IMR-90 (cell line): ENCODE measurements around the gene KLHL29. TPM values are rescaled to one million over a fixed set of nuclear protein-coding genes. Genes with fewer than 3 reads are reported as not detected.

Experiments
- ATAC-seq: fragments of 200-7000 bp; cut with Tn5 transposase; 2 replicates; pipeline ENCODE4 v1.9.1; 2020; ENCODE audit warnings: low read depth, mild to moderate bottlenecking, moderate library complexity
- BruUV-seq: library from RNA; stranded (reverse); fragments of 400-500 nt; replicated peaks from 2 replicates; lab custom pipeline; 2021; lab: Mats Ljungman, UMichigan
- CTCF ChIA-PET: fragments of 300-600 bp; formaldehyde crosslinking; extraction: SDS; loops from one replicate; lab custom pipeline; 2021; ENCODE audit warnings: antibody characterized with exemption; lab: Yijun Ruan, JAX
- POLR2A ChIA-PET: fragments of 300-600 bp; sonication (Branson Sonifier 250); formaldehyde crosslinking; loops from one replicate; lab custom pipeline; 2022; ENCODE audit warnings: antibody characterized with exemption; ENCODE audit not compliant: unreplicated experiment; lab: Charles Lee
- DNase-seq: peaks from one replicate; pipeline ENCODE4 v3.0.0; 2013
- H2AFZ ChIP-seq: replicated peaks from 2 replicates; pipeline ENCODE3; 2013; ENCODE audit warnings: low read length, mild to moderate bottlenecking; ENCODE audit not compliant: poor library complexity
- H2AK5ac ChIP-seq: 2 replicates; pipeline ENCODE4 v1.6.1; 2013; ENCODE audit warnings: low read depth, low read length, inconsistent platforms
- H2AK9ac ChIP-seq: replicated peaks from 2 replicates; pipeline ENCODE3; 2013; ENCODE audit warnings: mild to moderate bottlenecking, low read depth, low read length, moderate library complexity; ENCODE audit not compliant: poor library complexity
- H2BK120ac ChIP-seq: 2 replicates; pipeline ENCODE4 v1.6.1; 2013; ENCODE audit warnings: low read depth, low read length, inconsistent platforms
- H2BK15ac ChIP-seq: 3 replicates; pipeline ENCODE4 v1.6.1; 2013; ENCODE audit warnings: low read depth, low read length, inconsistent platforms
- H2BK20ac ChIP-seq: 2 replicates; pipeline ENCODE4 v1.6.1; 2013; ENCODE audit warnings: low read depth, mild to moderate bottlenecking, inconsistent platforms, low read length, moderate library complexity
- H2BK5ac ChIP-seq: 2 replicates; pipeline ENCODE4 v1.6.1; 2013; ENCODE audit warnings: mild to moderate bottlenecking, low read depth, low read length, inconsistent platforms; ENCODE audit not compliant: poor library complexity, severe bottlenecking
- H3K14ac ChIP-seq: replicated peaks from 2 replicates; pipeline ENCODE4 v1.6.1; 2013; ENCODE audit warnings: low read depth, low read length, inconsistent platforms
- H3K18ac ChIP-seq: 2 replicates; pipeline ENCODE4 v1.6.1; 2013; ENCODE audit warnings: low read depth, low read length, control low read depth
- H3K23ac ChIP-seq: 2 replicates; pipeline ENCODE4 v1.6.1; 2013; ENCODE audit warnings: low read depth, low read length, inconsistent platforms
- H3K27ac ChIP-seq: 2 replicates; pipeline ENCODE4 v1.5.1; 2013; ENCODE audit warnings: mild to moderate bottlenecking, control low read depth, low read length; ENCODE audit not compliant: insufficient read depth
- H3K27me3 ChIP-seq: 2 replicates; pipeline ENCODE4 v1.6.1; 2013; ENCODE audit warnings: low read length; ENCODE audit not compliant: control insufficient read depth, insufficient read depth
- H3K36me3 ChIP-seq: 2 replicates; pipeline ENCODE4 v1.6.1; 2013; ENCODE audit warnings: low read length, mixed read lengths; ENCODE audit not compliant: control insufficient read depth, insufficient read depth
- H3K4ac ChIP-seq: 2 replicates; pipeline ENCODE4 v1.6.1; 2013; ENCODE audit warnings: low read depth, low read length, inconsistent platforms
- H3K4me1 ChIP-seq: 2 replicates; pipeline ENCODE4 v1.6.1; 2013; ENCODE audit warnings: low read length, mixed read lengths; ENCODE audit not compliant: control insufficient read depth, insufficient read depth
- H3K4me2 ChIP-seq: 2 replicates; pipeline ENCODE4 v1.6.1; 2013; ENCODE audit warnings: low read depth, mild to moderate bottlenecking, control low read depth, low read length, moderate library complexity
- H3K4me3 ChIP-seq: 2 replicates; pipeline ENCODE4 v1.5.1; 2013; ENCODE audit warnings: low read depth, mild to moderate bottlenecking, control low read depth, low read length, moderate library complexity; ENCODE audit not compliant: insufficient read depth
- H3K56ac ChIP-seq: 2 replicates; pipeline ENCODE4 v1.6.1; 2013; ENCODE audit warnings: low read length, inconsistent platforms; ENCODE audit not compliant: insufficient read depth; ENCODE audit errors: extremely low read depth
- H3K79me1 ChIP-seq, 2 experiments: 2 replicates each; pipeline ENCODE4 v1.6.1; 2013; ENCODE audit warnings: low read length in 2 of 2, inconsistent platforms in 1 of 2, low read depth in 1 of 2
- H3K9ac ChIP-seq: 2 replicates; pipeline ENCODE4 v1.6.1; 2013; ENCODE audit warnings: low read depth, low read length, control low read depth
- H3K9me1 ChIP-seq: 2 replicates; pipeline ENCODE4 v1.6.1; 2013; ENCODE audit warnings: low read length, inconsistent platforms; ENCODE audit not compliant: insufficient read depth
- H3K9me3 ChIP-seq: 2 replicates; pipeline ENCODE4 v1.6.1; 2013; ENCODE audit warnings: low read length; ENCODE audit not compliant: control insufficient read depth, insufficient read depth
- H4K20me1 ChIP-seq: 2 replicates; pipeline ENCODE4 v1.6.1; 2013; ENCODE audit warnings: low read length, inconsistent platforms; ENCODE audit not compliant: insufficient read depth
- H4K5ac ChIP-seq: 2 replicates; pipeline ENCODE4 v1.6.1; 2013; ENCODE audit warnings: mild to moderate bottlenecking, low read depth, low read length, control low read depth
- H4K8ac ChIP-seq, 2 experiments: 2 replicates each; pipeline ENCODE4 v1.6.1; 2013; ENCODE audit warnings: low read depth in 2 of 2, low read length in 2 of 2, control low read depth in 1 of 2, inconsistent platforms in 1 of 2
- H4K91ac ChIP-seq: 2 replicates; pipeline ENCODE4 v1.6.1; 2013; ENCODE audit warnings: low read depth, low read length, inconsistent platforms; ENCODE audit not compliant: insufficient read depth
- CHD1 ChIP-seq: IDR thresholded peaks from 2 replicates; pipeline ENCODE4 v1.6.1; 2012; ENCODE audit warnings: low read depth, low read length, improper control_type of control experiment
- FOS ChIP-seq: fragments of 150-350 bp; IDR thresholded peaks from 2 replicates; pipeline ENCODE4 v1.6.1; 2016; ENCODE audit warnings: low read depth, low read length
- MAFK ChIP-seq: IDR thresholded peaks from 2 replicates; pipeline ENCODE4 v1.6.1; 2012; ENCODE audit warnings: low read depth, low read length, improper control_type of control experiment
- MXI1 ChIP-seq: IDR thresholded peaks from 2 replicates; pipeline ENCODE4 v1.6.1; 2012; ENCODE audit warnings: low read depth, mild to moderate bottlenecking, low read length, moderate library complexity, borderline replicate concordance
- NFE2L2 ChIP-seq: fragments of 150-350 bp; IDR thresholded peaks from 2 replicates; pipeline ENCODE4 v1.6.1; 2016; ENCODE audit warnings: low read depth, mild to moderate bottlenecking, low read length
- POLR2A ChIP-seq: IDR thresholded peaks from 2 replicates; pipeline ENCODE4 v1.6.1; 2012; ENCODE audit warnings: mild to moderate bottlenecking, low read depth, low read length
- RAD21 ChIP-seq: IDR thresholded peaks from 2 replicates; pipeline ENCODE4 v1.6.1; 2012; ENCODE audit warnings: low read length, improper control_type of control experiment
- RCOR1 ChIP-seq: IDR thresholded peaks from 2 replicates; pipeline ENCODE4 v1.6.1; 2012; ENCODE audit warnings: mild to moderate bottlenecking, low read length, improper control_type of control experiment; ENCODE audit not compliant: insufficient replicate concordance
- RFX5 ChIP-seq: IDR thresholded peaks from 2 replicates; pipeline ENCODE4 v1.8.0; 2012; ENCODE audit warnings: low read depth, mild to moderate bottlenecking, low read length, moderate library complexity
- WGBS, 2 experiments: methylation state at CpG; one replicate each; pipeline versions ENCODE4 v1.1.5 to v1.1.7; 2013; ENCODE audit warnings: missing lambda C conversion rate in 2 of 2; ENCODE audit not compliant: insufficient read length in 1 of 2; ENCODE audit errors: extremely low coverage in 2 of 2; 5-methylcytosine and 5-hydroxymethylcytosine counted together
- dilution Hi-C: fragments of 300-500 bp; cut with HindIII; formaldehyde crosslinking; loops from one replicate; pipeline ENCODE4 v1.14.3; 2018; ENCODE audit warnings: low sequenced_read_pairs; ENCODE audit not compliant: unreplicated experiment
- in situ Hi-C: fragments of 300-500 bp; cut with MboI; formaldehyde crosslinking; loops from 3 replicates; pipeline ENCODE4 v1.14.3; 2019; ENCODE audit warnings: low sequenced_read_pairs, inconsistent platforms, mixed read lengths
- intact Hi-C: fragments of 100-400 bp; cut with micrococcal nuclease; formaldehyde crosslinking; loops from 2 replicates; pipeline ENCODE4 v1.10.0; 2022
- polyA plus RNA-seq, 3 experiments: library from polyadenylated mRNA; depleted of rRNA; stranded (reverse); fragments of >200 nt; gene quantifications; 2 replicates each; pipeline ENCODE4 v1.2.3, GENCODE V29; 2012; ENCODE audit warnings: low replicate concordance in 1 of 3
- total RNA-seq: library from RNA; depleted of rRNA; stranded (reverse); fragments of >200 nt; gene quantifications from 2 replicates; pipeline ENCODE4 v1.2.3, GENCODE V29; 2012
- TF ChIP-seq, protein P1 (sequence below): fragments of 150-350 bp; IDR thresholded peaks from 2 replicates; pipeline ENCODE4 v1.6.1; 2016; ENCODE audit warnings: low read depth, mild to moderate bottlenecking, low read length, moderate library complexity, borderline replicate concordance
- TF ChIP-seq, protein P2 (sequence below): conservative IDR thresholded peaks from 2 replicates; pipeline ENCODE4 v1.5.1; 2012; ENCODE audit warnings: mild to moderate bottlenecking, low read depth, low read length, improper control_type of control experiment
- TF ChIP-seq, protein P3 (sequence below): fragments of 150-350 bp; IDR thresholded peaks from 2 replicates; pipeline ENCODE4 v1.6.1; 2017; ENCODE audit warnings: mild to moderate bottlenecking, antibody characterized with exemption, low read length, low read depth

The KLHL29 gene
- total and polyA plus RNA-seq, 2 of the 4 experiments (the other 2 are of a cell fraction) = 2.0 to 8.0 TPM

DNA sequence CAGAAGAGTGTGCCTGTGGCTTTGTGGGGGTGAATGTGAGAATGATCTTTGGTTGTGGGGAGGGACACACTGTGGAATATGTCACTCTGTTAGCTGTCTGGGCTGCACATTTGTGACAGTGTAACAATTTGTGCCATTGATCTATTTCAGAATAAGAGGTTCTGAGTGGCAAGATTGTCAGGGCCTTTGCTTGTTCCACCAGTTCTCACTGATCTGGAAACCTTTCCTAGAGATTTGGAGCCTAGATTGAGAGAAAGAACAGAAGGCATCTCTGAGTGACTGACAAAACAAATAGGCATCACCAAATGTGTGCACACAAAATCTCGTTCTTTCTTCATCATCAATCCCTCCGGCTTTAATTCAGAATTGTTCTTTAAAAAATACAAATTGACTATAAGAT lies 153.6 kb downstream of the KLHL29 start:
- Histone ChIP-seq H4K91ac (no peak overlapping the region), H2AFZ (no peak overlapping the region), H3K4me2 (peak overlapping the region; percentile 71; the same call in 1 of the 2 replicates), H4K20me1 (peaks cover 9% of the 10 kb centered on the region), H3K9ac (no peak overlapping the region), H3K4ac (no peak overlapping the region), H2AK5ac (no peak overlapping the region), H2BK20ac (no peak overlapping the region), H4K5ac (0 out of 2 replicates have a peak overlapping the region, but pooled peaks have one; percentile 15), H3K18ac (0 out of 2 replicates have a peak overlapping the region, but pooled peaks have one; percentile 34), H3K27me3 (no peaks in the 10 kb centered on the region), H3K4me1 (peaks cover 5% of the 10 kb centered on the region), H3K9me3 (no peaks in the 10 kb centered on the region), H3K9me1 (peaks cover 7% of the 10 kb centered on the region; the same call in 1 of the 2 replicates), H2BK15ac (no peak overlapping the region), H3K56ac (no peak overlapping the region), H3K36me3 (no peaks in the 10 kb centered on the region), H2BK5ac (no peak overlapping the region), H3K4me3 (no peak overlapping the region), H3K79me1 (no peaks in the 10 kb centered on the region), H2BK120ac (no peak overlapping the region), H3K14ac (no peak overlapping the region), H3K27ac (no peak overlapping the region), H2AK9ac (no peak overlapping the region), H3K23ac (no peak overlapping the region), H4K8ac (no peak overlapping the region)
- CTCF ChIA-PET = no interaction called here
- no peak for ATAC-seq
- TF ChIP-seq, protein P1, sequence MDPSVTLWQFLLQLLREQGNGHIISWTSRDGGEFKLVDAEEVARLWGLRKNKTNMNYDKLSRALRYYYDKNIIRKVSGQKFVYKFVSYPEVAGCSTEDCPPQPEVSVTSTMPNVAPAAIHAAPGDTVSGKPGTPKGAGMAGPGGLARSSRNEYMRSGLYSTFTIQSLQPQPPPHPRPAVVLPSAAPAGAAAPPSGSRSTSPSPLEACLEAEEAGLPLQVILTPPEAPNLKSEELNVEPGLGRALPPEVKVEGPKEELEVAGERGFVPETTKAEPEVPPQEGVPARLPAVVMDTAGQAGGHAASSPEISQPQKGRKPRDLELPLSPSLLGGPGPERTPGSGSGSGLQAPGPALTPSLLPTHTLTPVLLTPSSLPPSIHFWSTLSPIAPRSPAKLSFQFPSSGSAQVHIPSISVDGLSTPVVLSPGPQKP = no peak
- TF ChIP-seq RFX5 (no peak), NFE2L2 (no peak), RAD21 (no peak), RCOR1 (no peak), MXI1 (no peak), MAFK (no peak), FOS (no peak), CHD1 (no peak), POLR2A (no peak)
- TF ChIP-seq, protein P2, sequence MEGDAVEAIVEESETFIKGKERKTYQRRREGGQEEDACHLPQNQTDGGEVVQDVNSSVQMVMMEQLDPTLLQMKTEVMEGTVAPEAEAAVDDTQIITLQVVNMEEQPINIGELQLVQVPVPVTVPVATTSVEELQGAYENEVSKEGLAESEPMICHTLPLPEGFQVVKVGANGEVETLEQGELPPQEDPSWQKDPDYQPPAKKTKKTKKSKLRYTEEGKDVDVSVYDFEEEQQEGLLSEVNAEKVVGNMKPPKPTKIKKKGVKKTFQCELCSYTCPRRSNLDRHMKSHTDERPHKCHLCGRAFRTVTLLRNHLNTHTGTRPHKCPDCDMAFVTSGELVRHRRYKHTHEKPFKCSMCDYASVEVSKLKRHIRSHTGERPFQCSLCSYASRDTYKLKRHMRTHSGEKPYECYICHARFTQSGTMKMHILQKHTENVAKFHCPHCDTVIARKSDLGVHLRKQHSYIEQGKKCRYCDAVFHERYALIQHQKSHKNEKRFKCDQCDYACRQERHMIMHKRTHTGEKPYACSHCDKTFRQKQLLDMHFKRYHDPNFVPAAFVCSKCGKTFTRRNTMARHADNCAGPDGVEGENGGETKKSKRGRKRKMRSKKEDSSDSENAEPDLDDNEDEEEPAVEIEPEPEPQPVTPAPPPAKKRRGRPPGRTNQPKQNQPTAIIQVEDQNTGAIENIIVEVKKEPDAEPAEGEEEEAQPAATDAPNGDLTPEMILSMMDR = no peak
- TF ChIP-seq, protein P3, sequence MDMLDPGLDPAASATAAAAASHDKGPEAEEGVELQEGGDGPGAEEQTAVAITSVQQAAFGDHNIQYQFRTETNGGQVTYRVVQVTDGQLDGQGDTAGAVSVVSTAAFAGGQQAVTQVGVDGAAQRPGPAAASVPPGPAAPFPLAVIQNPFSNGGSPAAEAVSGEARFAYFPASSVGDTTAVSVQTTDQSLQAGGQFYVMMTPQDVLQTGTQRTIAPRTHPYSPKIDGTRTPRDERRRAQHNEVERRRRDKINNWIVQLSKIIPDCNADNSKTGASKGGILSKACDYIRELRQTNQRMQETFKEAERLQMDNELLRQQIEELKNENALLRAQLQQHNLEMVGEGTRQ = no peak
- intact Hi-C loops (no loop called here), in situ Hi-C loops (no loop called here), dilution Hi-C loops (no loop called here)
- POLR2A ChIA-PET = no interaction called here
- BruUV-seq = no TSS peak
- no peak for DNase-seq
- no CpG with 5 or more reads among the region's 2 CpGs for WGBS, 2 experiments
